ENCODE results near the gene FLNA. TPM values are rescaled to one million over a fixed set of nuclear protein-coding genes. Genes with fewer than 3 reads are reported as not detected.
A peak's percentile ranks its signal among the peaks of the same experiment; 100 is the strongest.

FLNA gene
- total and polyA plus RNA-seq, 10 donors: 259 to 1,447 (median 600) TPM

DNA sequence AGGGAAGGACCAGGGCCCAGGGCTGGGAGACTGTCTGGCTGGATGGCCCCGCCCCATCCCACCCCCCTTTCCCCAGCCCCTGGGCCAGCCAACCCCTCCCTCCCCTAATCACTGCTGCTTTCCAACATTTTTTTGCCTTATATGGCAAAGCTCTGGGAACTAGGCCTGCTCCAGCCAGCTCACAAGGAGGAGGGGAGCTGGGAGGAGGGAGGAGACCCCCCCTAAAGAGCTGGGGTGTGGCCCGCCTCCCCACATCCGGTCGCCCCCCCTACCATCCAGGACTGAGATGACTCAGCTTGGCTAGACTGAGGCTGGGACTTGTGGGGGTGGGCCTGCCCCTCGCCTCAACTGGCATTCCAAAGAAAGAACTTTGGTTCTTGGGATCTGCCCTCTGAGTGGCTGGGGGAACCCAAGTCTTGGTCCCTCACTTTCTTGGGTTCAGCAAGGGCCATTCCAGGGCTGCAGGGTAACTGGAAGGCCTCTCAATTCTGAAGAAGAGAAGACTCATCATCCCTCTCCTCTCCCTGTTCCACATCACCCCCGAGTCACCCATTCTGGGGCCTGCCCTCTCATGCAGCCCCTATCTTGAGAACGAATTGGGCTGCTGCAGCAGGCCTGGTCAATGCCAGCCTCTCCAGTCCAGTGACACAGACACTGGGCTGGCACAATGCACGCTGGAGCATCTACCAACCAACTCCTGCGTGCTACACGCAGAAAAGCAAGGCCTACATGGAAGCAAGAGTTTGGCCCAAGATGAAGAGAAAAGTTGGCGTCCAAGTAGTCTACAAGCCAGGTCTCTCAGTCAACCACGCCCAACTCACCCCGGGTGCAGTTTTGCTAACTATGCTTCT, 4.8 kb downstream of the FLNA start:
- peak overlapping the region; percentile 63 to 91 (median 76) for H3K4me3 ChIP-seq
- H3K4me1 ChIP-seq: peaks cover 15 to 79% (median 54%) of the 10 kb centered on the region in 6 donors
- peak overlapping the region; percentile 48 to 94 (median 84) for H3K27ac ChIP-seq
- peaks cover 0 to 36% (median 32%) of the 10 kb centered on the region in 6 donors for H3K36me3 ChIP-seq
- H3K27me3 ChIP-seq (replicated peaks in 1 of 7): no peaks in the 10 kb centered on the region
- H3K9me3 ChIP-seq: no peaks in the 10 kb centered on the region
- TF ChIP-seq CTCF (IDR thresholded peaks at IDR 0.05 in 8 of 11, conservative IDR thresholded peaks at IDR 0.05 in 3 of 11) (no peak), POLR2AphosphoS5 (IDR thresholded peaks at IDR 0.05) (peak; percentile 51 to 64 (median 57))
- intact Hi-C loops (cut with DNase I; ENCODE audit: low total_unique reads): no loop called here
- WGBS, 5 donors: 5 to 53% (median 16%) methylated on average over 6 to 13 of the region's 13 CpGs
- DNase-seq: peak; percentile 89

DNA sequence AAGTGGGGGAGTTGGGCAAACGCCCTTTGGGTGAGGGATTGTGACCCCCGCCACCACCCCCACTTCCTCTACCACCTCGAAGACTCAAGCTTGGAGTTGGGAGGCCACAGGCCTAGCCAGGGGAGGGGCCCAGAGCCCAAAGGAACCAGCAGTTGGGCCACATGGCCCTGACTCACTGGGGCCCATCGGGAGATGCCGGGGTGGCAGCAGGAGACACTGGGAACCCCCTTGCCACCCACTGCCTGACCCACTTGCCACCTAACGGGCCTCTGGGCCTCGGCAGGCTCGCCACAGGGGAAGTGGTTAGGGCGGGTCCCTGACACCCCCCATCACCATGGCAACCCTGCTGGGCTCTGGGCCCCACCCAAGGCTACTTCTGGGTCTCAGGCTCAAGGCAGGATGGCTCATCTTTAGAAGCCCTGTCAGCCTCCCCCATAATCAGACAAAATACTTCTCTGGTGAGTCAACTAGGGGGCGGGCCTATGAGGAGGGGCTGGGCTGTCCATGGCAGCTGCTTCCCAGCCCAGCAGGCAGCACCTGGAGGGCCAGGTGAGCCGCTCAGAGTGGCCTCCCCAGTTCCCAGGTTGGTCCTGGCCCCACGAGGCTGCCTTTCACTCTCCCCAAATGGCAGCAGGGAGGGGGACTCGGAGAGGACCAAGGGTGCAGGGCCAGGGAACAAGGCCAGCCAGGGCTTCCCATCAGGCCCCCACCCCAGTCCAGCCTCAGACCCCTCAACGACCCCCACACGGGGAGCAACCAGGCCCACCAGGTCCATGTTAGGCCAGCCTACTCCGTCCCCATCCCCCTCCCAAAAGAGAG, 5.6 kb downstream of the FLNA start:
- peak; percentile 63 to 82 (median 72) for TF ChIP-seq POLR2AphosphoS5 (IDR thresholded peaks at IDR 0.05)
- TF ChIP-seq CTCF (IDR thresholded peaks at IDR 0.05 in 8 of 11, conservative IDR thresholded peaks at IDR 0.05 in 3 of 11): peak in 2 of 11 experiments; percentile 13 to 16
- no peak for TF ChIP-seq POLR2A (IDR thresholded peaks at IDR 0.05)
- Histone ChIP-seq H3K4me3 (peak overlapping the region; percentile 7 to 91 (median 76)), H3K4me1 (peaks cover 14 to 72% (median 48%) of the 10 kb centered on the region in 6 donors), H3K9me3 (no peaks in the 10 kb centered on the region), H3K36me3 (peaks cover 0 to 44% (median 40%) of the 10 kb centered on the region in 6 donors), H3K27me3 (replicated peaks in 1 of 7) (no peaks in the 10 kb centered on the region), H3K27ac (peak overlapping the region; percentile 48 to 94 (median 84))
- 1 to 30% (median 7%) methylated on average over 2 to 16 of the region's 16 CpGs for WGBS, 5 donors
- DNase-seq: peak; percentile 95
- intact Hi-C loops (cut with DNase I; ENCODE audit: low total_unique reads): no loop called here

DNA sequence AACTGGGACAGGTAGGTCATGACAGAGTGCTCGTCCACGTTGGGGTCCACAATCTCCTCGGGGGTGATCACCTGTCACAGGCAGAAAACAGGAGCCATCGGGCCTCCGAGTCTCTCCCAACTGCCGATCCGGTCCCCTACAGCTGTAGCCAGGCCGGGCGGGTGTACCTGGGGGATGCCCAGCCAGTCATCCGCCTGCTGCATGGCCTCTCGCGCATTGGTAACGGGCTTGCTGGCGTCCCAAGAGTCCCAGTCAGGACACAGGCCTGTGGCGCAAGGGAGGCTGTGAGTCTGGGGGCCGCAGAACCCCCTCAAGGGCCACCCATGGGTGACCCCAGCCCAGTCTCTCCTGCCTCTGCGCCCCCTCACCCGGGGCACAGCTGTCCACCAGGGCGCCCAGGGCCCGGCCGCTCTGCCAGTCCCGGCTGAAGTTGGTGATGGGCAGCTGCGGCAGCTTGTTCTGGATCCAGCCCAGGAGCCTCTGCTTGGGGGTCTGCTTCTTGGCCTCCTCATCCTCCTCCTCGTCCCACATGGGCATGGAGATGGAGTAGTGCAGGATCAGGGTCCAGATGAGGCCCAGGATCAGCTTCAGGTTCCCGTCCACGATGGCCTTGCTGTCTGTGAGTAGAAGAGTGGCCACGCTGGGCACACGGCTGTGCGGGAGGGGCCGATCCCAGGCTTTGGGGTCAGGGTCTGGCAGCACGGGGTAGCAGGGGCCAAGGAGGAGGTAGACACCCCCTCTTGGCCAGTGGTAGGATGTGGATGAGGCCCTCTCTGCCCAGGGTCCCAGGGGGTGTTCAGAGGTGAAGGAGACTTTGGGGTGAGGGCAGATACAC, 6.7 kb downstream of the FLNA start:
- 52 to 90% (median 82%) methylated on average over 6 to 31 of the region's 31 CpGs for WGBS, 5 donors
- H3K36me3 ChIP-seq: peaks cover 0 to 55% (median 46%) of the 10 kb centered on the region in 6 donors
- H3K9me3 ChIP-seq: no peaks in the 10 kb centered on the region
- intact Hi-C loops (cut with DNase I; ENCODE audit: low total_unique reads): no loop called here
- H3K4me1 ChIP-seq: peaks cover 7 to 61% (median 37%) of the 10 kb centered on the region in 6 donors
- peak overlapping the region in 7 of 8 donors; percentile 65 to 91 (median 80) for H3K4me3 ChIP-seq
- no peaks in the 10 kb centered on the region for H3K27me3 ChIP-seq (replicated peaks in 1 of 7)
- TF ChIP-seq POLR2A (IDR thresholded peaks at IDR 0.05) (no peak), CTCF (IDR thresholded peaks at IDR 0.05 in 8 of 11, conservative IDR thresholded peaks at IDR 0.05 in 3 of 11) (no peak), POLR2AphosphoS5 (IDR thresholded peaks at IDR 0.05) (peak in 1 of 3 donors; percentile 38)
- H3K27ac ChIP-seq: peak overlapping the region in 7 of 8 donors; percentile 57 to 94 (median 87)
- no peak for DNase-seq
